GM23338 (cell line): ENCODE results near the gene COX5B. TPM values are rescaled to one million over a fixed set of nuclear protein-coding genes. Genes with fewer than 3 reads are reported as not detected.

Source experiments
- ATAC-seq: fragments of 200-7000 bp; cut with Tn5 transposase; 3 replicates; pipeline ENCODE4 v1.9.1; 2020
- DNase-seq: peaks from one replicate; pipeline ENCODE4 v3.0.0-alpha.2; 2015; ENCODE audit warnings: low spot score
- H2AFZ ChIP-seq: fragments of 200-600 bp; sonication (generic); 2 replicates; pipeline ENCODE4 v1.8.0; 2016; ENCODE audit warnings: antibody characterized with exemption, mild to moderate bottlenecking, moderate library complexity
- H3F3A ChIP-seq: fragments of 200-600 bp; sonication (generic); replicated peaks from 2 replicates; pipeline ENCODE4 v1.8.0; 2017; ENCODE audit warnings: antibody characterized with exemption, mixed run types, low read depth
- H3K27ac ChIP-seq: fragments of 200-600 bp; sonication (generic); 2 replicates; pipeline ENCODE4 v1.6.1; 2016; ENCODE audit warnings: low read depth
- H3K27me3 ChIP-seq: fragments of 200-600 bp; sonication (generic); 2 replicates; pipeline ENCODE4 v1.8.0; 2016; ENCODE audit warnings: mild to moderate bottlenecking, mixed run types, moderate library complexity; ENCODE audit not compliant: insufficient read depth
- H3K36me3 ChIP-seq: fragments of 200-600 bp; sonication (generic); 2 replicates; pipeline ENCODE4 v1.8.0; 2016; ENCODE audit warnings: mild to moderate bottlenecking; ENCODE audit not compliant: insufficient read depth
- H3K4me1 ChIP-seq: fragments of 200-600 bp; sonication (generic); 2 replicates; pipeline ENCODE4 v1.8.0; 2016; ENCODE audit warnings: mild to moderate bottlenecking, moderate library complexity; ENCODE audit not compliant: insufficient read depth
- H3K4me2 ChIP-seq: fragments of 200-600 bp; sonication (generic); 2 replicates; pipeline ENCODE4 v1.7.1; 2017; ENCODE audit warnings: mixed run types
- H3K4me3 ChIP-seq: fragments of 200-600 bp; sonication (generic); 2 replicates; pipeline ENCODE4 v1.6.1; 2016; ENCODE audit warnings: mixed run types
- H3K79me2 ChIP-seq: fragments of 200-600 bp; sonication (generic); replicated peaks from 2 replicates; pipeline ENCODE4 v1.8.0; 2017; ENCODE audit warnings: mild to moderate bottlenecking; ENCODE audit not compliant: insufficient read depth
- H3K9me2 ChIP-seq: fragments of 200-600 bp; sonication (generic); 2 replicates; pipeline ENCODE4 v1.8.0; 2017; ENCODE audit not compliant: insufficient read depth
- H4K20me1 ChIP-seq: fragments of 200-600 bp; sonication (generic); replicated peaks from 2 replicates; pipeline ENCODE4 v1.8.0; 2017; ENCODE audit warnings: mild to moderate bottlenecking; ENCODE audit not compliant: insufficient read depth
- H3K27ac Mint-ChIP-seq: 2 replicates; pipeline ENCODE4 v1.8.0; 2020; ENCODE audit warnings: inconsistent platforms, mild to moderate bottlenecking, moderate library complexity, mixed read lengths
- H3K27me3 Mint-ChIP-seq: 3 replicates; pipeline ENCODE4 v1.8.0; 2022; ENCODE audit warnings: low read depth, mild to moderate bottlenecking, moderate library complexity, mixed read lengths, inconsistent platforms; ENCODE audit not compliant: insufficient read depth, poor library complexity
- H3K36me3 Mint-ChIP-seq: 3 replicates; pipeline ENCODE4 v1.8.0; 2021; ENCODE audit warnings: low read depth, mild to moderate bottlenecking, inconsistent platforms, moderate library complexity, mixed read lengths
- H3K4me1 Mint-ChIP-seq: 3 replicates; pipeline ENCODE4 v1.8.0; 2020; ENCODE audit warnings: mild to moderate bottlenecking, inconsistent platforms, mixed read lengths
- H3K4me3 Mint-ChIP-seq: 3 replicates; pipeline ENCODE4 v1.8.0; 2021; ENCODE audit warnings: moderate library complexity, mild to moderate bottlenecking, inconsistent platforms, mixed read lengths
- H3K9me3 Mint-ChIP-seq: 3 replicates; pipeline ENCODE4 v1.8.0; 2020; ENCODE audit warnings: moderate library complexity, mild to moderate bottlenecking, inconsistent platforms, mixed read lengths
- ZNF114 ChIP-seq: fragments of 250-450 bp; sonication (Bioruptor Pico); IDR thresholded peaks from 2 replicates; pipeline ENCODE4 v1.5.0; 2020; ENCODE audit warnings: mild to moderate bottlenecking, moderate library complexity
- polyA plus RNA-seq: library from polyadenylated mRNA; unstranded; fragments of >200 nt; fragmentation: Nextera tagmentation; extraction: Ambion mirVana; gene quantifications from 2 replicates; pipeline ENCODE4 v1.2.1, GENCODE V29; 2016
- small RNA-seq: library from RNA; depleted of rRNA; stranded (forward); fragments of <200 nt; gene quantifications from one replicate; pipeline ENCODE3, GENCODE V24; 2014; ENCODE audit warnings: low replicate concordance
- total RNA-seq: library from RNA; depleted of rRNA; stranded (reverse); fragments of >200 nt; shearing (Covaris generic); gene quantifications from 2 replicates; pipeline ENCODE4 v1.2.3, GENCODE V29; 2014; rRNA removed
- TF ChIP-seq, protein P1 (sequence below), 2 experiments: fragments of 200-600 bp in 1 of 2; sonication (generic) in 1 of 2; conservative IDR thresholded peaks; 2 replicates each; pipeline versions ENCODE4 v1.5.1 to v1.6.1; 2016 to 2017; ENCODE audit warnings: antibody characterized with exemption in 2 of 2, low read depth in 2 of 2, mild to moderate bottlenecking in 2 of 2, moderate library complexity in 1 of 2

The COX5B gene
- total and polyA plus RNA-seq, 2 experiments from 2014 or later, result 260 to 666 TPM

DNA sequence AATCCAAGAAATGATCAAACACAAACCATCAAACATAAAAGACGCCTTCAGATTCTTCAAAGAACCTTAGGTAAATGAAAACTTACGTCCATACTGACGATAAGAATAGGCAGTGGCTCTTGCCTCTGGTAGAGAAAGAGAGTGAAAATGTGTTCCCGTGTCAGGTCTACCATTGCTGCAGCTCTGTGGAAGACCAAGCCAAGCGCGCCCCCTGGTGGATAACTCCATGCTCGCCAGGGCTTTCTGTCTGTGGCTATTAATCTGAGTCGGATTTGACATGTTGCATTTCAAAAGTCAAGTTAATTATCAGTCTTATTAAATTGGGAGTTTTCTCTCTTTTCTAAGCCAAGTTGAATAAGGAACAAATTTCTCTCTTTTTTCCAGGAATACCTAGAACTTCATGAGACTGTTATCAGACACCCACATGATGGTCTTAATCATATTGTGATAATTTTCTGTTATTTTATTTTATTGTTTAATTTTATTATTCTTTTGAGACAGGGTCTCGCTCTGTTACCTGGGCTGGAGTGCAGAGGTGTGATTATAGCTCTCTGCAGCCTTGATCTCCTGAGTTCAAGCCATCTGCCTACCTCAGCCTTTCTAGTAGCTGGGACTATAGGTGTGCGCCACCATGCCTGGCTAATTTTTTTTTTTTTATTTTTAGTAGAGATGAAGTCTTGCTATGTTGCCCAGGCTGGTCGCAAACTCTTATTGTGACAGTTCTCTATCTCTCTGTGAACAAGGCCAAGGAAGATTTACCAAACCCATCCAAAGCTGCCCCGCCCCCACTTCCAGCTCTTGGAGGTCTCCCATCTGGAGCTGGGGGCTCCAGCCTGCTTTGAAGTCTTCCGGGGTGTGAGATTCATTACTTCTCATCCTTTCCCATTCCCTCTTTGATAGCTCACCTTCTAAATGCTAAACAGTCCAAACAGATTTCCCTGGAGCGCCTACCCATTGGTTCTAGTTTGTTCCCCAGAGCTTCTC, 51.7 kb downstream of the COX5B start:
- DNase-seq (peak; percentile 91), ATAC-seq (peak; percentile 87)
- Histone ChIP-seq H3K36me3 (no peaks in the 10 kb centered on the region), H3K9me2 (no peaks in the 10 kb centered on the region), H3F3A (no peaks in the 10 kb centered on the region), H4K20me1 (no peaks in the 10 kb centered on the region), H3K27ac (no peak overlapping the region), H2AFZ (no peak overlapping the region), H3K4me3 (no peak overlapping the region), H3K4me2 (no peak overlapping the region), H3K4me1 (0 out of 2 replicates have a peak, but pooled peaks cover 3% of the 10 kb centered on the region), H3K79me2 (no peaks in the 10 kb centered on the region), H3K27me3 (no peaks in the 10 kb centered on the region)
- TF ChIP-seq, protein P1, sequence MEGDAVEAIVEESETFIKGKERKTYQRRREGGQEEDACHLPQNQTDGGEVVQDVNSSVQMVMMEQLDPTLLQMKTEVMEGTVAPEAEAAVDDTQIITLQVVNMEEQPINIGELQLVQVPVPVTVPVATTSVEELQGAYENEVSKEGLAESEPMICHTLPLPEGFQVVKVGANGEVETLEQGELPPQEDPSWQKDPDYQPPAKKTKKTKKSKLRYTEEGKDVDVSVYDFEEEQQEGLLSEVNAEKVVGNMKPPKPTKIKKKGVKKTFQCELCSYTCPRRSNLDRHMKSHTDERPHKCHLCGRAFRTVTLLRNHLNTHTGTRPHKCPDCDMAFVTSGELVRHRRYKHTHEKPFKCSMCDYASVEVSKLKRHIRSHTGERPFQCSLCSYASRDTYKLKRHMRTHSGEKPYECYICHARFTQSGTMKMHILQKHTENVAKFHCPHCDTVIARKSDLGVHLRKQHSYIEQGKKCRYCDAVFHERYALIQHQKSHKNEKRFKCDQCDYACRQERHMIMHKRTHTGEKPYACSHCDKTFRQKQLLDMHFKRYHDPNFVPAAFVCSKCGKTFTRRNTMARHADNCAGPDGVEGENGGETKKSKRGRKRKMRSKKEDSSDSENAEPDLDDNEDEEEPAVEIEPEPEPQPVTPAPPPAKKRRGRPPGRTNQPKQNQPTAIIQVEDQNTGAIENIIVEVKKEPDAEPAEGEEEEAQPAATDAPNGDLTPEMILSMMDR (conservative IDR thresholded peaks at IDR 0.05; ENCODE audit: low read depth in 2 of 2), result peak; percentile 97
- no peak for TF ChIP-seq ZNF114 (CRISPR knock-in tag)
- H3K27me3 Mint-ChIP-seq, result peaks cover 9% of the 10 kb centered on the region
- H3K4me3 Mint-ChIP-seq, result no peak overlapping the region
- H3K36me3 Mint-ChIP-seq, result no peaks in the 10 kb centered on the region
- H3K4me1 Mint-ChIP-seq, result peaks cover 8% of the 10 kb centered on the region
- no peak overlapping the region for H3K27ac Mint-ChIP-seq
- H3K9me3 Mint-ChIP-seq, result no peaks in the 10 kb centered on the region

Small RNA genes within 50 kb of the gene (small RNA-seq; reads per million reads assigned to genes)
- gene RNU4-8P, result 0.37 reads per million, percentile 22 among the genes with 10 or more reads in this experiment

Other genes starting within 250 kb of the COX5B start
- gene ANKRD36B, start 56.2 kb upstream of the COX5B start, total RNA-seq, result 13.9 and 15.7 TPM in 2 replicates
- 9.4 and 14.5 TPM in 2 replicates for gene ANKRD36B, start 56.2 kb upstream of the COX5B start, polyA plus RNA-seq
- gene ACTR1B, start 18.0 kb downstream of the COX5B start, total RNA-seq, result 41.5 and 42.5 TPM in 2 replicates
- 27.2 and 27.4 TPM in 2 replicates for gene ACTR1B, start 18.0 kb downstream of the COX5B start, polyA plus RNA-seq
- 2.6 and 2.9 TPM in 2 replicates for gene C2orf92, start 23.7 kb downstream of the COX5B start, total RNA-seq
- 1.7 and 2.6 TPM in 2 replicates for gene C2orf92, start 23.7 kb downstream of the COX5B start, polyA plus RNA-seq
- 0.12 and 0.42 TPM in 2 replicates for gene ZAP70, start 67.5 kb downstream of the COX5B start, total RNA-seq
- gene ZAP70, start 67.5 kb downstream of the COX5B start, polyA plus RNA-seq, result not detected in 2 replicates